Right lobe of liver (tissue), 6 donors: ENCODE results near the gene RCOR1. TPM values are rescaled to one million over a fixed set of nuclear protein-coding genes. Genes with fewer than 3 reads are reported as not detected.

ENCODE experiments used
- ATAC-seq, 4 donors: fragments of 200-7000 bp; cut with Tn5 transposase; one replicate each; pipeline ENCODE4 v1.9.1; 2020; ENCODE audit warnings: mild to moderate bottlenecking in 4 of 4, moderate library complexity in 4 of 4
- DNase-seq, 3 donors: peaks; one replicate each; pipeline ENCODE4 v3.0.0-alpha.2; 2020
- H3K27ac ChIP-seq, 3 donors: fragments of 200-600 bp; one replicate each; pipeline ENCODE4 v1.8.0; 2022
- H3K27me3 ChIP-seq, 2 donors: fragments of 200-600 bp; one replicate each; pipeline ENCODE4 v1.8.0; 2022
- H3K36me3 ChIP-seq, 4 donors: fragments of 200-600 bp; sonication (generic) in 1 of 4; one replicate each; pipeline versions ENCODE4 v1.5.1 to v1.8.0; 2017 to 2022; ENCODE audit warnings: control low read depth in 1 of 4
- H3K4me1 ChIP-seq, 4 donors: fragments of 200-600 bp; sonication (generic) in 1 of 4; one replicate each; pipeline versions ENCODE4 v1.5.1 to v1.8.0; 2017 to 2022; ENCODE audit warnings: control low read depth in 1 of 4
- H3K4me3 ChIP-seq, 3 donors: fragments of 200-600 bp; one replicate each; pipeline ENCODE4 v1.8.0; 2022
- H3K9me3 ChIP-seq, 4 donors: fragments of 200-600 bp; sonication (generic) in 1 of 4; one replicate each; pipeline versions ENCODE4 v1.5.1 to v1.8.0; 2017 to 2022; ENCODE audit warnings: control low read depth in 1 of 4
- CTCF ChIP-seq, 4 donors: fragments of 200-600 bp in 3 of 4; fragments of 450-650 bp in 1 of 4; IDR thresholded peaks; one replicate each; pipeline versions ENCODE4 v1.5.1 to v1.8.0; 2016 to 2022; ENCODE audit warnings: antibody characterized with exemption in 4 of 4, mild to moderate bottlenecking in 2 of 4
- POLR2A ChIP-seq: fragments of 450-650 bp; IDR thresholded peaks from one replicate; pipeline ENCODE4 v1.6.1; 2017; ENCODE audit warnings: antibody characterized with exemption, mild to moderate bottlenecking
- WGBS: methylation state at CpG from one replicate; pipeline ENCODE4 v1.1.6; 2018; ENCODE audit warnings: low coverage, low lambda C conversion rate; ENCODE audit not compliant: insufficient coverage; ENCODE audit errors: missing lambda C conversion rate; 5-methylcytosine and 5-hydroxymethylcytosine counted together
- intact Hi-C, 2 donors: fragments of 100-400 bp; cut with DNase I; formaldehyde crosslinking; loops; one replicate each; pipeline versions ENCODE4 v1.11.2 to v1.14.1; 2022
- total RNA-seq, 6 experiments: library from RNA; depleted of rRNA in 2 of 6; stranded (reverse); fragments of >200 nt in 2 of 6; fragmentation: NEBNext Ultra II Directional in 3 of 6; extraction: Animal tissue kit (Norgen Biotek cat#: 25700) in 3 of 6; gene quantifications; one replicate each; pipeline versions ENCODE4 v1.1.0 to v1.2.4, GENCODE V29; 2016 to 2023
- donor health status: DM: no; HTN: yes; CAD: no.
- donor health status: DM: no; HTN: no; CAD: no.
- donor health status: DM: no; HTN: no; CAD: no.
- donor health status: DM: no; HTN: yes; CAD: no.
- donor health status: DM: no; HTN: yes; CAD: no.

RCOR1 gene
- total RNA-seq, 6 experiments from 2014 or later: 7.5 to 14.1 (median 8.7) TPM

GRCh38 chr14:102729268-102729667 lies 136.8 kb downstream of the RCOR1 start:
- H3K4me1 ChIP-seq: peaks cover 0 to 8% (median 0%) of the 10 kb centered on the region in 4 donors
- H3K27ac ChIP-seq: no peak overlapping the region
- WGBS: 86% methylated on average over 6 of the region's 6 CpGs
- ATAC-seq: no peak
- TF ChIP-seq POLR2A: no peak
- no peak for TF ChIP-seq CTCF (IDR thresholded peaks at IDR 0.05)
- no peaks in the 10 kb centered on the region for H3K9me3 ChIP-seq
- DNase-seq: peak in 1 of 3 donors; percentile 14
- intact Hi-C loops: no loop called here
- H3K36me3 ChIP-seq: peaks cover 0 to 19% (median 2%) of the 10 kb centered on the region in 4 donors
- H3K4me3 ChIP-seq: no peak overlapping the region
- H3K27me3 ChIP-seq: no peaks in the 10 kb centered on the region

DNA sequence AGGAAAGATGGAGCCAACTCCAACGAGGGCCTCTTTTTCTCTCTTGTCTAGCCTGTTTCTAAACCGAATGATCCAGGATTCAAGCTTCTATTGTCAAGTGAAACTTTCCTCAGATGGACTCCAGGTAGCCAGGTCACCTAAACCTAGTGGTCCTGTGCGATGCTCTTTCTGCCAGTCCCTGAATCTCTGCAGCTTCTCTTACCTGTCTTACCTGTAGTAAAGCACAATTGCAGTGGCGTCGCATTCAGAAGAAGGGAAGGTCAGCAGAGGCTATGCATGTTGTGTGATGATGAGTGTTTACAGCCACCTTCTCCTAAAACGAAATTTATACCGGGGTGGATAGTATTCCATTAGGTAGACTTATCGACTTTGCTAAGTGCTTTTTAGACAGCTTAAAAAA lies 137.4 kb downstream of the RCOR1 start:
- Histone ChIP-seq H3K4me1 (peaks cover 0 to 8% (median 0%) of the 10 kb centered on the region in 4 donors), H3K27ac (no peak overlapping the region), H3K4me3 (no peak overlapping the region), H3K36me3 (peaks cover 0 to 19% (median 2%) of the 10 kb centered on the region in 4 donors), H3K27me3 (no peaks in the 10 kb centered on the region), H3K9me3 (no peaks in the 10 kb centered on the region)
- intact Hi-C loops: no loop called here
- ATAC-seq (no peak), DNase-seq (peak in 1 of 3 donors; percentile 18)
- TF ChIP-seq CTCF (IDR thresholded peaks at IDR 0.05): no peak
- TF ChIP-seq POLR2A: no peak
- 89% methylated on average over 7 of the region's 8 CpGs for WGBS

GRCh38 chr14:102731101-102731870 lies 138.8 kb downstream of the RCOR1 start:
- intact Hi-C loops: no loop called here
- H3K4me3 ChIP-seq: no peak overlapping the region
- WGBS: 83% methylated on average over 2 of the region's 15 CpGs
- DNase-seq (no peak), ATAC-seq (peak in 2 of 4 donors; percentile 7 to 27)
- peaks cover 0 to 4% (median 0%) of the 10 kb centered on the region in 4 donors for H3K4me1 ChIP-seq
- H3K9me3 ChIP-seq: no peaks in the 10 kb centered on the region
- TF ChIP-seq CTCF (IDR thresholded peaks at IDR 0.05) (no peak), POLR2A (no peak)
- H3K27me3 ChIP-seq: no peaks in the 10 kb centered on the region
- peaks cover 0 to 19% (median 2%) of the 10 kb centered on the region in 4 donors for H3K36me3 ChIP-seq
- no peak overlapping the region for H3K27ac ChIP-seq

- H3K27me3 ChIP-seq: no peaks in the 10 kb centered on the region
- WGBS: 100% methylated on average over 5 of the region's 13 CpGs
Measured at GRCh38 chr14:102731871-102732800, 139.7 kb downstream of the RCOR1 start.

More at GRCh38 chr14:102731871-102732800, 139.7 kb downstream of the RCOR1 start:
- Histone ChIP-seq H3K4me1 (no peaks in the 10 kb centered on the region), H3K4me3 (no peak overlapping the region), H3K36me3 (peaks cover 0 to 14% (median 2%) of the 10 kb centered on the region in 4 donors), H3K27ac (no peak overlapping the region), H3K9me3 (no peaks in the 10 kb centered on the region)
- DNase-seq: no peak
- no peak for ATAC-seq
- intact Hi-C loops: no loop called here
- TF ChIP-seq CTCF (IDR thresholded peaks at IDR 0.05) (no peak), POLR2A (no peak)
